ENCODE data around the gene MTMR11.

The MTMR11 gene

DNA sequence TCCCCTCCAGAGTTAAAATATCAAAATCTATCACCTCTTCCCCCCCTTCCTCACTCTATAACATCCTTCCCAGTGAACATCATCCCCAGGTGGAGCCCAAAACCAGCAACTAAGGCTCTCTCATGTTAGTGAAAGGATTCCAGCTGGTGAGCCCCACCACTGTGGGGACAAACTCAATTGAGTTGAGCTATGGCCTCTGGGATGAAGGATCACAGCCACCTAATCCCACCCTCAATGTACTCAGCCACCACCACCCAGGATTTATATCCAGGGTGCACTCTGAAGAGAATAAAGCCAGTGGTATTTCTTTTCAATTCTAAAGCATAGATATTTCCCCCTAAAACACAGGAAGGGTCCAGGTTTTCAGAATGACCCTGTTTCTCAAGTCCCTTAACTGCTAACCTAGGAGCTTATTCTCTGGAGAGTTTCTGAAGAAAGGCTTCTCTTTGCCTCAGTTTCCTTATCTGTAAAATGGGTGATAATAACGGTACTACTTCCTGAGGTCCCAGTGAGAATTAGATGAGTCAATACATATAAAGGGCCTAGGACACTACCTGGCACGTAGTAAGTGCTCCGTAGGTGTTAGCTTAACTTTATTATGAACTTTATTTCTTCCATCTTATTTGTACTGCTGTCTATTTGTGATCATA is 53.0 kb downstream of the MTMR11 start:
- no peak overlapping the region for H3K27ac ChIP-seq
- no peaks in the 10 kb centered on the region for H3K36me3 ChIP-seq (ENCODE audit: control insufficient read depth, insufficient read depth, low read length)
- no peak overlapping the region for H2AFZ ChIP-seq
- H3K9me3 ChIP-seq (ENCODE audit: control insufficient read depth, low read length): no peaks in the 10 kb centered on the region
- H3K27me3 ChIP-seq (ENCODE audit: control insufficient read depth, insufficient read depth, low read length): no peaks in the 10 kb centered on the region
- H3K79me2 ChIP-seq: peaks cover 2% of the 10 kb centered on the region
- TF ChIP-seq, protein P1, sequence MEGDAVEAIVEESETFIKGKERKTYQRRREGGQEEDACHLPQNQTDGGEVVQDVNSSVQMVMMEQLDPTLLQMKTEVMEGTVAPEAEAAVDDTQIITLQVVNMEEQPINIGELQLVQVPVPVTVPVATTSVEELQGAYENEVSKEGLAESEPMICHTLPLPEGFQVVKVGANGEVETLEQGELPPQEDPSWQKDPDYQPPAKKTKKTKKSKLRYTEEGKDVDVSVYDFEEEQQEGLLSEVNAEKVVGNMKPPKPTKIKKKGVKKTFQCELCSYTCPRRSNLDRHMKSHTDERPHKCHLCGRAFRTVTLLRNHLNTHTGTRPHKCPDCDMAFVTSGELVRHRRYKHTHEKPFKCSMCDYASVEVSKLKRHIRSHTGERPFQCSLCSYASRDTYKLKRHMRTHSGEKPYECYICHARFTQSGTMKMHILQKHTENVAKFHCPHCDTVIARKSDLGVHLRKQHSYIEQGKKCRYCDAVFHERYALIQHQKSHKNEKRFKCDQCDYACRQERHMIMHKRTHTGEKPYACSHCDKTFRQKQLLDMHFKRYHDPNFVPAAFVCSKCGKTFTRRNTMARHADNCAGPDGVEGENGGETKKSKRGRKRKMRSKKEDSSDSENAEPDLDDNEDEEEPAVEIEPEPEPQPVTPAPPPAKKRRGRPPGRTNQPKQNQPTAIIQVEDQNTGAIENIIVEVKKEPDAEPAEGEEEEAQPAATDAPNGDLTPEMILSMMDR (IDR thresholded peaks at IDR 0.05): no peak
- no peaks in the 10 kb centered on the region for H3K4me1 ChIP-seq
- H3K4me3 ChIP-seq (ENCODE audit: low read depth, low read length): no peak overlapping the region
- no peak overlapping the region for H3K9ac ChIP-seq
- H3K4me2 ChIP-seq (ENCODE audit: low read length): no peak overlapping the region

GRCh38 chr1:149881876-149882275 is 54.8 kb downstream of the MTMR11 start:
- no peaks in the 10 kb centered on the region for H3K9me3 ChIP-seq (ENCODE audit: control insufficient read depth, low read length)
- H3K79me2 ChIP-seq: peaks cover 2% of the 10 kb centered on the region
- H3K27me3 ChIP-seq (ENCODE audit: control insufficient read depth, insufficient read depth, low read length): no peaks in the 10 kb centered on the region
- no peak overlapping the region for H3K27ac ChIP-seq
- no peaks in the 10 kb centered on the region for H3K36me3 ChIP-seq (ENCODE audit: control insufficient read depth, insufficient read depth, low read length)
- no peak overlapping the region for H2AFZ ChIP-seq
- H3K4me1 ChIP-seq: no peaks in the 10 kb centered on the region
- no peak overlapping the region for H3K4me2 ChIP-seq (ENCODE audit: low read length)
- no peak overlapping the region for H3K9ac ChIP-seq
- no peak overlapping the region for H3K4me3 ChIP-seq (ENCODE audit: low read depth, low read length)
- TF ChIP-seq, protein P1 (IDR thresholded peaks at IDR 0.05): no peak

DNA sequence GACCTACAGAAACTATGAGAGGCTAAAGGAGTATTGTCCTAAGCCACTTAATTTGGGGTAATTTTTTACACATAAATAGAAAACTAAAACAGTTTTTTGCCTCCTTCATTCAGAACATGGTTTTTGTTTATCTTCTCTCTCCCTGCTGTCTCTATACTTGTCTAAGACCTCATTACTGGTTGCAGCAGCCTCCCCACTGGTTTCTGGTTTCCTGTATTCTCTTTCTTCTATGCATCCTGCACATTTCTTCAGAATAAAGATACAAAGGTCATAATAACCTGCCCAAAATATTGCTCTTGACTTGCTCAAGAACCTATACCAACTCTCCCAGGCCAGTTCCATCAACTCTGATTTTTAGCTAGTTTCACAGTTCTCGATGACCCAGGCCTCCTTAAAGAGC is 57.1 kb downstream of the MTMR11 start:
- no peak overlapping the region for H3K4me3 ChIP-seq (ENCODE audit: low read depth, low read length)
- no peaks in the 10 kb centered on the region for H3K27me3 ChIP-seq (ENCODE audit: control insufficient read depth, insufficient read depth, low read length)
- peaks cover 2% of the 10 kb centered on the region for H3K79me2 ChIP-seq
- TF ChIP-seq, protein P1 (IDR thresholded peaks at IDR 0.05): no peak
- no peak overlapping the region for H3K27ac ChIP-seq
- no peaks in the 10 kb centered on the region for H3K4me1 ChIP-seq
- no peak overlapping the region for H3K9ac ChIP-seq
- no peaks in the 10 kb centered on the region for H3K36me3 ChIP-seq (ENCODE audit: control insufficient read depth, insufficient read depth, low read length)
- H3K9me3 ChIP-seq (ENCODE audit: control insufficient read depth, low read length): no peaks in the 10 kb centered on the region
- no peak overlapping the region for H3K4me2 ChIP-seq (ENCODE audit: low read length)
- no peak overlapping the region for H2AFZ ChIP-seq

All from parathyroid adenoma (tissue), 2 donors.